Measurements from ENCODE around the gene MZF1.
A peak's percentile ranks its signal among the peaks of the same experiment; 100 is the strongest.
"Not testable (repeated sequence)": the region's sequence is repeated elsewhere in the genome, so short reads cannot be mapped to it uniquely, and the experiment has no call there.

The MZF1 gene

DNA sequence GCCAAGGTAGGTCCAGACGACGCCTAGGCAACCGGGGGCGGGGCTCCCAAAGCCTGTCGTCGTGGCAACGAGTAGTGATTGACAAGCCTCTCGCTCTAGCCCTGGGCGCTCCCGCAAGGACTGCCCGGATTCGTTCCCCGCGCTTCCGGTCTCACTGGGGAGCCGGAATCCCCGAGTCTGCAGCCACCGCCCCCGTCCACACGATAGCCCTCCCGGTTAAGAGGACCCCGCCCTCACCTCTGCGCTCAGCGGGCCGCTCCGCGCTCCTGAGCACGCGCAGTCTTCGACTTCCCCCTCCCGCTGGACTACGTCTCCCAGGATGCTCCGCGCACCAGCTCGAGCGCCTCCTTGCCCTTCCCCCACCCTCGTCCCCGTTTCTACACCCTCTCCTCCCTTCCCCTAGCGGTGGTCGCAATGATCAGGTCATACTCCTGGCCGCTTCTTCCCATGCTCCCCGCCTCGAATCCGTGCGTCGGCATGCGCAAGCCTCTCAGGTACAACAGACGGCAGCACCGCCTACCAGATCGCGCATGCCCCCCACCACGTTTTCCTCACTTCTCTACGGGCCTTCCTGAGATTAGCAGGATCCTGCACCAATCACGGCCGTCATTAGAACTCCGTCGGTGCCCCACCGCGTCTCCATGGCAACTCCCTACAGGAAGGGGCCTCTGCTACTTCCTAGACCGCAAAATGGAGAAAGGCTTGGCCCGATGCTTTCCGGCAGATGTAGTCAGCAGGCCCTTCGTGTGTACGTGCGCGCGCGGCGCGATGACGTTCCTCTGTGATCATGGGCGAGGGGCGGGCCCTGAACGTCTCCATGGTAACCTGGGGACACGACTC is at the start of gene MZF1:
TSS of gene MZF1 (minus strand) at position 518 of the 840 bp plus-strand sequence. CDS start 1,946 bp downstream, outside the sequence.
- peak; percentile 100 for DNase-seq (ENCODE audit: low read depth)

GRCh38 chr19:58607213-58607612 is 34.1 kb upstream of the MZF1 start:
- not testable (repeated sequence) for DNase-seq (ENCODE audit: low read depth)

DNA sequence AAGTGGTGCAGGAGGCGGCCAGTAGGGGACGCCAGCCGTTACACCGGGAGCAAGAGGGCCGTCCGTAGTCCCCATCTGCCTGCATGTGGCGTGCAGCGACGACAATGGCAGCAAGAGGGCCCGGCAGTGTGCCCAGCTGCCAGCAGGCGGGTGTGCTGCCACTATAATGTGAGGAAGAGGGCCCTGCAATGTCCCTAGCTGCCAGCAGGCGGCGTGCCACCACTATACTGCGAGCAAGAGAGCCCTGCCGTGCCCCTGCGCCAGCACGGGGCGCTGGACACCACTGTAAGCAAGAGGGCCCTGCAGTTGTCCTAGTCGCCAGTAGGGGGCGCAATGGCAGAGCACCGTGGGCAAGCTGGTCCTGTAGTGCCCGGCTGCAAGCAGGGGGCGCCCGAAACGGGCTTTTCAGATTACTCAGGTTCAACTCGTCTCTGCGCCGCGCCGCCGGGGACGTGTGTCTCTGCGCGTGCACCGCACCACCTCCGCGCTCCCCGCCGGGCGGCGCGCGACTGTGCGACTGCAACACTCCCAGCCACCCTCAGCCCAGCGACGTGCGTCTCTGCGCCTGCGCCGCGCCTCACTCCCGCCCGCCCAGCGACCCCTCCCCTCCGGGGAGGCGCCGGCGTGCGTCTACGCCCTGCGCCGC is 33.2 kb upstream of the MZF1 start:
- DNase-seq (ENCODE audit: low read depth), result not testable (repeated sequence)

GRCh38 chr19:58586133-58586765 is 13.1 kb upstream of the MZF1 start:
- no peak for DNase-seq (ENCODE audit: low read depth)

DNA sequence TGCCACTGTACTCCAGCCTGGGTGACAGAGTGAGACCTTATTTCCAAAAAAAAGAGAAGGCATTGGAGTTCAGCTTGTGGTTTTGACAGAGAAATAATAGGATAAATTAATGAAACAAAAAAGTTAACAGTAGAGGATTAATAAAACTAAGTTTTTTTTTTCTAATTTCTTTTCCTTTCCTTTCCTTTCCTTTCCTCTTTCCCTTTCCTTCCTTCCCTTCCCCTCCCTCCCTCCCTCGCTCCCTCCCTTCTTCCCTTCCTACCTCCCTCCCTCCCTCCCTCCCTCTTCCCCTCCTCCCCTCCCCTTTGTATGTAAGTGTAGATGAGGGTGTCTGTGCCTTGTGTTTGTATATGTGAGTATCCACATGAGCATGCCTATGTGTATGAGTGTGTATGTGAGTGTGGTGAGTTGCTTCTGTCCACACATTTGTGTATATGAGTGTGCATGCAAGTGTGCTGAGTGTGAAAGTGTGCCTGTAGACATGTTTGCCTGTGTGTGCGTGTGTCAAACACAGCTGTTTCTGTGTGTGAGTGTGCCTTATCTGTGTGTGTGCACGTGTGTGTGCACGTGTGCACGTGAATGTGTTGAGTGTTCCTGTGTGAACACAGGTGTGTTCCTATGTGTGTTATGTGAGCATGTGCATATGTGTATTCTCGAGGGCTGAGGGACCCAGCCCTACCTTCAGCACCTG is 12.5 kb upstream of the MZF1 start:
- DNase-seq (ENCODE audit: low read depth), result no peak

DNA sequence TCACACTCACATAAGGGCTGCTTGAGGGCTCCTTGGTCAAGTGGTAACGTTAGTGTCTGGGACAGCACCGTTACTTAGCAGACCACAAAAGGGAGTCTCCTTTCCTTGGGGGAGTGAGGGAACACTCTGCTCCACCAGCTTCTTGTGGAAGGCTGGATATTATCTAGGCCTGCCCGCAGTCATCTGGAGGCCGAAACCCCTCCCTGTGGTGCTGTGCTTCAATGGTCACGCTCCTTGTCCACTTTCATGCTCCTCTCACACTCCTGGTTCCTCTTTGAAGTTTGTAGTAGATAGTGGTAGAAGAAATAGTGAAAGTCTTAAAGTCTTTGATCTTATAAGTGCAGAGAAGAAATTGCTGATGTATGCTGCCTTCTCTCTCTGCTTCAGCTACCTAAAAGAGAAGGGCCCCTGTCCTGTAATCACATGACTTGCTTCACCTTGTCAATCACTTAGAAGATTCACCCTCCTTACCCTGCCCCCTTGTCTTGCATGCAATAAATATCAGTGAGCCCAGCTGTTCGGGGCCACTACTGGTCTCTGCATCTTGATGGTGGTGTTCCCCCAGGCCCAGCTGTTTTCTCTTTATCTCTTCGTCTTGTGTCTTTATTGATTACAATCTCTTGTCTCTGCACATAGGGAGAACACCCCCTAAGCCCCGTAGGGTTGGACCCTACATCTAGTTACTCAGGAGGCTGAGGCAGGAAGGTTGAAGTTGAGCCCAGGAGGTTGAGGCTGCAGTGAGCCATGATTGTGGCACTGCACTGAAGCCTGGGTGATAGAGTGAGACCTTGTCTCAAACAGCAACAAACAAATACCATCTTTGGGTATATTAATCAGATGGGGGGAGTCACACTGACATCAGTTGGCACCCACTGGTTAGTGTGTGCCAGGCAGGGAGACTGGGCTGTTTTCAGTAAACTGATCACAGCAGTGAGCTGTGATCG is 11.6 kb upstream of the MZF1 start:
- no peak for DNase-seq (ENCODE audit: low read depth)

GRCh38 chr19:58582985-58583384 is 9.8 kb upstream of the MZF1 start:
- DNase-seq (ENCODE audit: low read depth), result no peak

DNA sequence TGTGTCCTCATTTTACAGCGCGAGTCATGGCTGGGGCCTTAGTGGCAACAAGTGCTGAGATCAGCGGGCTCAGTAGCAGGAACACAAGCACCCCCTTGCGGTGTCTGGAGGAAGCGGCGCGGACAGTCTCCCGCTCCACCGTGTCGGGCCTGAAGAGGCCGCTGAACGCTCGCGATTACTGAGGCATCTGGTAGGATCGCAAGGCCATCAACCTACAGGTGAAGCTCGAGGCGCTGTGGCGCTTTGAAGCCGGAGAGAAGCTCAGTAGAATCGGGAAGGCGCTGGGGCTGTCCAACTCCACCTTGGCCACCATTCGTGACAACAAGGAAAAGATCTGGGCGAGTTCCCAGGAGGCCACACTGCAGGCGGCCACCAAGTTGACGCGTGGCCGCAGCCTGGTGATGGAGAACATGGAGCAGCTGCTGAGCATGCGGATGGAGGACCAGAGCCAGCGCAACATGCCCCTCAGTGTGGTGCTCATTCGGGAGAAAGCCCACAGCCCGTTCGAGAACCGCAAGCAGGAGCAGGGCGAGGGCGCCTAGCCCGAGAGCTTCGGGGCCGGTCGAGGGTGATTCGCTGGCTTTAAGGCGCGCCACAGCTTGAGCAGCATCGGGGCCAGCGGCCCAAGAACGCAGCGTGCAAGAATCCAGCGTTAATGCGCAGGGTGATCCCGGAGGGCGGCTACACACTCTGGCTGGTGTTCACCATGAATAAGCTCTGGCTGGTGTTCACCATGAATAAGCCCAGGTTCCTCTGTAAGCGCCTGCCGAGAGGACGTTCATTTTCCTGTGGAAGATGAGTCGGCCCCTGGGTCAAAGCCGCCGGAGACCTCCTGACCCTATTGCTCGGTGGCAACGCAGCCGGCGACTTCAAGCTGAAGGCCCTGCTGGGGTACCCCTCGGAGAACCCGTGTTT is 8.3 kb upstream of the MZF1 start:
- DNase-seq (ENCODE audit: low read depth), result peak; percentile 66

- no peak for DNase-seq (ENCODE audit: low read depth)
Observed at GRCh38 chr19:58579473-58580142, 6.5 kb upstream of the MZF1 start.

- no peak for DNase-seq (ENCODE audit: low read depth)
Observed at GRCh38 chr19:58578012-58578925, 5.1 kb upstream of the MZF1 start.

GRCh38 chr19:58577581-58577980 is 4.4 kb upstream of the MZF1 start:
- DNase-seq (ENCODE audit: low read depth), result not testable (repeated sequence)

DNA sequence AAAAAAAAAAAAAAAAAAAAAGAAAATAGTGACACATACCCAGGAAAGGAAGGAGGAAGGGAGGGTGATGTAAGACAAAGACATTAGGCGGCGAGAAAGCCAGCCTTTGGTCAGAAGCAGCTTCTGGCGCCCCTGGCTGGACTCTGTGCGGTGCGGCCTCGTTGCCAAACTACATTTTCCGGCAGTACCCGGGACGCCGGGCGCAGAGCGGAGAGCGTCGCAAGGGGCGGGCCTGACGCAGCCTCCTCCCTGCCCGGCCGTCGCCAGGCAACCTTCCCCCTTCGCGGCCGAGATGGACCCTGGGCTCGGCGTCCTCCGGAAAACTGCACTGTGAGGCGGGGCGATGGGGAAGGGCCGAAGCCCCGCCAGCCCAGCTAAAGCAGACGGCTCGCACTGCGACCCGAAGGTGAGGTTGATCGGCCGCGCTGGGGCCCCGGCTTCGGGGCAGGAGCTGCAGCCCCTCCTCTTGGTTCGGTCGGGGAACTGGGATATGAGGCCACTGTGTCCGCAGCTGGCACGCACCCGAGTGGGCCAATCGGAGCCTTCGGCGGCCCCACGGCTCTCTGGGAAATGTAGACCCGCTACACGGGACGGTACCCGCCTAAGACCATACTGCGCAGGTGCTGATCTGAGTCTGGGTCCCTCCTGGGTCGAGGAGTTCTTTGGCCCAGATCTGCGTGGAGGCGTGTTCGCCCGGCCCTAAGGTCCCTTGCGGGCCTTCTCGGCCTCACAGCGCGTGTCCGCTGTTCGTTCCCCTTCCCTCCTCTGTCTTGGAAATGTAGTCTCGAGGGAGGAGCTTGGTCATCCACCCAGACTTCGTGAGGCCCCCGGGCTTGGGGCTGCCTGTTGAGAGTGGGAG is 2.3 kb upstream of the MZF1 start:
- peak; percentile 59 for DNase-seq (ENCODE audit: low read depth)

DNA sequence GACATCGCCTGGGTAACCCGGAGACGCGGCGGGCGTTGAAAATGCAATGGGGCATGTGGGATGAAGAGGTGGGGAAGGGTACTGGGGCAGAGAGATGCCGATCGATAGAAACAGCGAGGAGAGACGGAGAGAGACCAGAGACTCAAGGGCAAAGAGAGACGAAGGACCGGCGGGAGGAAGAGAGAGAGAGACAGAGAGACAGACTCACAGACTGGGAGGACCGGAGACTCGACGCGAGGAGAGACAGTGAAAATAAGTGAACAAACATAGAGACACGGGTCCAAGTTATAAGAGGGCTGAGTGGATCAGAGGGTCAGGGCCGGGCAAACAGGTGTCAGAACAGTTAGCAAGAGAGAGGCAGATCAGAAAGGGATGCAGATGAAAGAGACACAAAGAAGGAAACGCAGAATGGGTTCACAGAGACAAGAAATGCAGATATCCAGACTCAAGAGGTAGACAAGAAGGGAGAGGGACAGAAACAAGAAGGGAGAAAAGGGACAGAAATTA is 576 bp upstream of the MZF1 start:
- DNase-seq (ENCODE audit: low read depth), result no peak

DNA sequence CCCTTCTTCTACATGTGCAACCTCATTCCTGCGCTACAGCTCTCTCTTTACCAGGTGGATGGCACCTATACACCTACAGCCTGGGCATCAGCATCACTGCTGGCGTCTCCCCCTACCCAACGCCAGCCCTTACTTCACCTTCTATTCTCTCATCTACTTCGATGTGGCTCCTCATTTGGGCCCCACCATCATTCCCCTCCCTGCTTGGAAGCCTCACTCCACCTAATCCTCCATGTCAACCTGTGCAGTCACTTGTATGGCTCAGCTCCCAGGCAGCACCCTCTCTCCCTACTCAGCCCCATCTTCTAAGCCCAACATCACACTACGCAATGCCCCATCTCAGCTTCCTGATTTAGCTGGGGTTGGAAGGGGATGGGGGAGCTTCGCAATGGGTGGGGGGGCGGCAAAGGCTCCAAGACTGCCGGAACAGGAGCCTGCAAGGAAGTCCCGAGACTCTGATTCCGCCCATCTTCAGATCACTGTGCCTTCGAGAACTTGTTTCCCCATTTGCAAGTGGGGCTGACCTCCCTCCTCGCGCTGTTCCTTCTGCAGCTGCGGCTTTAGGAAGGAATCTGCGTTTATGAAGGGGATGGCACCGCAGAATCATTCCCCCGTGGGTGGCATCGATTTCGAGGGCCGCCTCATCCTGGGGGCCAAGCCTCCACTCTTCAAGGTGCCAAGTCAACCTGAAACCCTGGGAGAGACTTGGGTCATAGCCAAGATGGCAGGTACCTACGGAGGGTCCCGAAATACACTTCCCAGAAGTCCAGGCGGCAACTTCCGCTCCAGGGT is 913 bp downstream of the MZF1 start:
- DNase-seq (ENCODE audit: low read depth), result no peak

- DNase-seq (ENCODE audit: low read depth), result no peak
Observed at GRCh38 chr19:58571575-58571947, 1.6 kb downstream of the MZF1 start.

DNA sequence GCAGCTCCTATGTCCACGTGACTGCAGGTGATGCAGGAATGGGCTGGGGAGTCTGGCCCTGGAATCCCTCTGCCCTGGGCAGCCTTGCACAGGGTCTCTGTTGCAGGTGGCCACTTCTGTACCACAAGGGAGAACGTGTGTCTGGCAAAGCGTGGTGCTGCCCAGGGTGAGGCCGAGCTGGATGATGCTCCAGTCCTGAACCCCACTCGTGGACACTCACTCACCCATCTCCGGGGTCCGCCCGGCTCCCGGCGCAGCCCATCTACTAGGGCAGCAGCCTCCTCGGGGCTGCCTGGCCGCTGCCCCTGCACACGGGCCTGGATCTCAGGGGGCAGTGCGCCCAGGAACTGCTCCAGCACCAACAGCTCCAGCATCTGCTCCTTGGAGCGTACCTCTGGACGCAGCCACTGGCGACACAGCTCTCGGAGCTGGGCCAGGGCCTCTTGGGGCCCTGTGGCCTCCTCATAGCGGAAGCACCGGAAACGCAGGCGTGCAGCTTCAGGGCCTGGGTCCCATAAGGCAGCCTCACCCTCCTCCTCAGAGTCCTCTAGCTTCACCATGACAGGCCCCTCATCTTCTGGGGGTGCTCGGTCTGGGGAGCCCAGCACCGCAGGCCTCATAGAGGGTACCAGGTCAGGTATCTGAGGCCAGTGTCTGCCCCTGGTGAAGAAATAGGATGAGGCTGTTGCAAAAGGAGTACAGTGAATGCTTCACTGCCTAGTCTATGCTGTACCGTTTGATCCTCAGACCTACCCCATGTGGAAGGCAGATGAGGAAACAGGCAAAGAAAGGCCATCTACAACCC is 2.2 kb downstream of the MZF1 start:
- no peak for DNase-seq (ENCODE audit: low read depth)
